Endodermal cell (in vitro differentiated cells): ENCODE data around the gene SHQ1. TPM values are rescaled to one million over a fixed set of nuclear protein-coding genes. Genes with fewer than 3 reads are reported as not detected.

Experiments used
- DNase-seq: peaks from one replicate; pipeline ENCODE4 v3.0.0-alpha.2; 2017
- H3K27ac ChIP-seq: 2 replicates; pipeline ENCODE4 v1.5.1; 2013; ENCODE audit warnings: mild to moderate bottlenecking, low read depth, low read length, moderate library complexity
- H3K27me3 ChIP-seq: 2 replicates; pipeline ENCODE4 v1.6.1; 2013; ENCODE audit warnings: mild to moderate bottlenecking, low read length, moderate library complexity; ENCODE audit not compliant: insufficient read depth, control insufficient read depth, poor library complexity, severe bottlenecking
- H3K36me3 ChIP-seq: 2 replicates; pipeline ENCODE4 v1.7.0; 2013; ENCODE audit warnings: mild to moderate bottlenecking, low read length, moderate library complexity; ENCODE audit not compliant: control insufficient read depth, insufficient read depth
- H3K4me1 ChIP-seq: one replicate; pipeline ENCODE4 v1.7.0; 2013; ENCODE audit warnings: low read length; ENCODE audit not compliant: control insufficient read depth, insufficient read depth
- H3K4me3 ChIP-seq: 2 replicates; pipeline ENCODE4 v1.5.1; 2013; ENCODE audit warnings: mild to moderate bottlenecking, low read length, moderate library complexity
- H3K9ac ChIP-seq: 2 replicates; pipeline ENCODE4 v1.6.1; 2013; ENCODE audit warnings: mild to moderate bottlenecking, low read length, moderate library complexity; ENCODE audit not compliant: poor library complexity, severe bottlenecking; ENCODE audit errors: extremely low read depth
- H3K9me3 ChIP-seq: 2 replicates; pipeline ENCODE4 v1.6.1; 2013; ENCODE audit warnings: mild to moderate bottlenecking, low read length, moderate library complexity; ENCODE audit not compliant: control insufficient read depth
- H3K27ac Mint-ChIP-seq: 2 replicates; pipeline ENCODE4 v1.8.0; 2020; ENCODE audit warnings: mixed read lengths
- H3K27me3 Mint-ChIP-seq: 2 replicates; pipeline ENCODE4 v1.8.0; 2021; ENCODE audit warnings: mild to moderate bottlenecking, mixed read lengths; ENCODE audit not compliant: insufficient read depth
- H3K36me3 Mint-ChIP-seq: 2 replicates; pipeline ENCODE4 v1.8.0; 2020; ENCODE audit warnings: low read depth, mixed read lengths
- H3K4me1 Mint-ChIP-seq: 2 replicates; pipeline ENCODE4 v1.8.0; 2020; ENCODE audit warnings: mixed read lengths
- H3K4me3 Mint-ChIP-seq: 2 replicates; pipeline ENCODE4 v1.8.0; 2020; ENCODE audit warnings: mild to moderate bottlenecking, moderate library complexity, mixed read lengths
- H3K9me3 Mint-ChIP-seq: 2 replicates; pipeline ENCODE4 v1.8.0; 2020; ENCODE audit warnings: mild to moderate bottlenecking, mixed read lengths
- WGBS, 2 experiments: methylation state at CpG; one replicate each; pipeline versions ENCODE4 v1.1.5 to v1.1.7; 2013; ENCODE audit warnings: missing lambda C conversion rate in 2 of 2, mixed read lengths in 1 of 2; ENCODE audit not compliant: insufficient coverage in 1 of 2, insufficient read length in 1 of 2; 5-methylcytosine and 5-hydroxymethylcytosine counted together
- total RNA-seq, 2 donors: library from RNA; stranded (reverse); fragmentation: NEBNext Ultra II Directional in 1 of 2; extraction: Animal tissue kit (Norgen Biotek cat#: 25700) in 1 of 2; gene quantifications; 2 replicates in 1 of 2; 3 replicates in 1 of 2; pipeline ENCODE4 v1.2.1, GENCODE V29; 2021
- TF ChIP-seq, protein P1 (sequence below): fragments of 200-600 bp; sonication (generic); conservative IDR thresholded peaks from 2 replicates; pipeline ENCODE4 v1.5.0; 2021; ENCODE audit warnings: antibody characterized with exemption, mild to moderate bottlenecking

SHQ1 gene
- total RNA-seq, 2 donors from 2014 or later = 28.2 to 28.4 TPM

DNA sequence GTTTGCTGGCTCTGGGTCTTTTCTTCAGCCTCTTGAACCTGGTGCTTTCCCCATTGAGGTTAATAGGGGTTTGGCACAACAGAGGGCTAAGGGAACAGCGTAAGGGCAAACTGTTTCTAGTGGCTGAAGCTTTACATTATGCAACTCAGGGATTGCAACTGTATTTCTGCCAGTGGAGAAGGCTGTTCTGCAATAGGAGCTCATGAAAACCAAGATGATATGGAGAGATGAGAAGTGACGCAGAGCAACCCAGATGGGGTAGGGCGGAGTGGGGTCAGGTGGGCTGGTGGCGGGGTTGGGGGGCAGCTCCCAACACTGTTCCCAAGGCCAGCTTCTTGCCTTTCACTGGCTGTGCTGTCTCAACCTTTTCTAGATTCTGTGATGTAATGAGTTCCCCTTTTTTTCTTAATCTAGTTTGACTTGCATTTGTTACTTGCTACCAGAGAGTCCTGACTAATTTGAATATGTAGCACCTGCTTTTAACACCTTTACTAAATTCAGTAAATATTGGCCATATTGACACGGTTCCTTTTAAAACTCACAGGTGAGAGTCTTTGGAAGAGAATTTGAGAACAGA lies 46.8 kb upstream of the SHQ1 start:
- no peak overlapping the region for H3K27ac ChIP-seq
- H3K9me3 Mint-ChIP-seq = no peaks in the 10 kb centered on the region
- no peaks in the 10 kb centered on the region for H3K4me1 ChIP-seq
- peaks cover 7% of the 10 kb centered on the region for H3K4me1 Mint-ChIP-seq
- WGBS, 2 experiments = 93 to 100% methylated on average over 2 to 5 of the region's 5 CpGs
- no peak overlapping the region for H3K4me3 ChIP-seq
- TF ChIP-seq, protein P1, sequence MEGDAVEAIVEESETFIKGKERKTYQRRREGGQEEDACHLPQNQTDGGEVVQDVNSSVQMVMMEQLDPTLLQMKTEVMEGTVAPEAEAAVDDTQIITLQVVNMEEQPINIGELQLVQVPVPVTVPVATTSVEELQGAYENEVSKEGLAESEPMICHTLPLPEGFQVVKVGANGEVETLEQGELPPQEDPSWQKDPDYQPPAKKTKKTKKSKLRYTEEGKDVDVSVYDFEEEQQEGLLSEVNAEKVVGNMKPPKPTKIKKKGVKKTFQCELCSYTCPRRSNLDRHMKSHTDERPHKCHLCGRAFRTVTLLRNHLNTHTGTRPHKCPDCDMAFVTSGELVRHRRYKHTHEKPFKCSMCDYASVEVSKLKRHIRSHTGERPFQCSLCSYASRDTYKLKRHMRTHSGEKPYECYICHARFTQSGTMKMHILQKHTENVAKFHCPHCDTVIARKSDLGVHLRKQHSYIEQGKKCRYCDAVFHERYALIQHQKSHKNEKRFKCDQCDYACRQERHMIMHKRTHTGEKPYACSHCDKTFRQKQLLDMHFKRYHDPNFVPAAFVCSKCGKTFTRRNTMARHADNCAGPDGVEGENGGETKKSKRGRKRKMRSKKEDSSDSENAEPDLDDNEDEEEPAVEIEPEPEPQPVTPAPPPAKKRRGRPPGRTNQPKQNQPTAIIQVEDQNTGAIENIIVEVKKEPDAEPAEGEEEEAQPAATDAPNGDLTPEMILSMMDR = no peak
- peaks cover 4% of the 10 kb centered on the region for H3K27me3 ChIP-seq
- H3K36me3 Mint-ChIP-seq = no peaks in the 10 kb centered on the region
- H3K36me3 ChIP-seq = no peaks in the 10 kb centered on the region
- no peaks in the 10 kb centered on the region for H3K9me3 ChIP-seq
- H3K4me3 Mint-ChIP-seq = no peak overlapping the region
- DNase-seq = no peak
- H3K9ac ChIP-seq = no peak overlapping the region
- H3K27ac Mint-ChIP-seq = no peak overlapping the region
- H3K27me3 Mint-ChIP-seq = peaks cover 11% of the 10 kb centered on the region

DNA sequence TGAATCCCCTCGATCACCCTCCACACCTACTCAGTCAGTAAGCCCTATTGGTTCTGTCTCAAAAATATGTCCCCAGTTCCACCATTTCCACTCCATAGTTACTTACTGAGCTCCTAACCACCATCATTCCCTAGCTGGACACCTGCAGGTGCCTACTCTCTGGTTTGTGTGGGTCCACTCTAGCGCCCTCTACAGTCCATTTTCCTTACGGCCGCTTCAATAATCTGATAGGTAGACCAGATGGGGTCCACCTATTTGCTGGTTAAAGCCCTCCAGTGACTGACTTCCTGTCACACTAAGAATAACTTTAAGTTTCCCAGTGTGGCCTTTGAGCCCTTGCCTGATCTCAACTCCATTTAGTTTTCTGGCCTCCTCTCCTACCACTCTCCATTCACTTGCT lies 44.6 kb upstream of the SHQ1 start:
- TF ChIP-seq, protein P1 = peak; percentile 86
- Mint-ChIP-seq H3K36me3 (no peaks in the 10 kb centered on the region), H3K27ac (no peak overlapping the region), H3K4me3 (no peak overlapping the region), H3K9me3 (no peaks in the 10 kb centered on the region), H3K4me1 (peaks cover 12% of the 10 kb centered on the region), H3K27me3 (peaks cover 22% of the 10 kb centered on the region)
- Histone ChIP-seq H3K27me3 (peaks cover 4% of the 10 kb centered on the region), H3K36me3 (no peaks in the 10 kb centered on the region), H3K4me3 (no peak overlapping the region), H3K9ac (no peak overlapping the region), H3K27ac (no peak overlapping the region), H3K9me3 (no peaks in the 10 kb centered on the region), H3K4me1 (no peaks in the 10 kb centered on the region)
- 65 to 69% methylated on average over 4 of the region's 4 CpGs for WGBS, 2 experiments
- DNase-seq = peak; percentile 90

DNA sequence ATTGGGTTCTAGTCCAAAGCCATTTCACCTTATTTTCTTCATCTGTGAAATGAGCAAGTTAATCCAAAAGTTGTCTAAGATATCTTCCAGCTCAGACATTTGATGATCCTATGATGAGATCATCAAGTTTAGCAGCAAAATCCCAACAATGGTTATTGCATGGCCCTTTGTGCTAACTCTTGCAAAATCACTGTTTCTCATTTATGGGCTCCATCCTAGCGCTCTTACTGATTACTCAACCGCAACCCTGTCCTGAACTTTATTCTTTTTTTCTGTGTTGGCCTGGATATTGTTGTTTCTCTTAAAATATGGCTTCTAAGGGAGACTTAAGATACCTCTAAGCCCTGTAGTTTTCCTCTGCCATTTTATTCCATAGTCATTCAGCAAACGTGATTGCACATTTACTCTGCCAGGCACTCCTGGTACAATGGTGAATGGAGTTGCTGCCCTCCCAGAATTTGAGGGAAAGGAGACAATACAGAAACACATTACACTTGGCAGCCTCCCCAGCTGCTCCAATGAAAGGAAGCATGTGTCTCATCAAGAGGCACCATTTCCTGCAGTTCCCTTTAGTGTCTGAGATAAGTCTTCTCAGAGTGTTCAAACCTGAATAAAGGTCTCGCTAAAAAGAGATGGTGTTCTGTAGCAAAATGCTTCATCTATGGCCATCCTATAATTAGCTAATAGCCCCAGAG lies 44.0 kb upstream of the SHQ1 start:
- Mint-ChIP-seq H3K27me3 (peaks cover 22% of the 10 kb centered on the region), H3K27ac (no peak overlapping the region), H3K9me3 (no peaks in the 10 kb centered on the region), H3K4me1 (peaks cover 17% of the 10 kb centered on the region), H3K4me3 (no peak overlapping the region), H3K36me3 (no peaks in the 10 kb centered on the region)
- no peaks in the 10 kb centered on the region for H3K4me1 ChIP-seq
- H3K27me3 ChIP-seq = peaks cover 4% of the 10 kb centered on the region
- no peaks in the 10 kb centered on the region for H3K36me3 ChIP-seq
- H3K9ac ChIP-seq = no peak overlapping the region
- H3K9me3 ChIP-seq = no peaks in the 10 kb centered on the region
- no peak overlapping the region for H3K4me3 ChIP-seq
- no peak overlapping the region for H3K27ac ChIP-seq
- no peak for DNase-seq
- TF ChIP-seq, protein P1 = no peak
- 80 to 90% methylated on average over 2 to 4 of the region's 4 CpGs for WGBS, 2 experiments
